ENCODE data around the gene TECPR2.

TECPR2 gene

DNA sequence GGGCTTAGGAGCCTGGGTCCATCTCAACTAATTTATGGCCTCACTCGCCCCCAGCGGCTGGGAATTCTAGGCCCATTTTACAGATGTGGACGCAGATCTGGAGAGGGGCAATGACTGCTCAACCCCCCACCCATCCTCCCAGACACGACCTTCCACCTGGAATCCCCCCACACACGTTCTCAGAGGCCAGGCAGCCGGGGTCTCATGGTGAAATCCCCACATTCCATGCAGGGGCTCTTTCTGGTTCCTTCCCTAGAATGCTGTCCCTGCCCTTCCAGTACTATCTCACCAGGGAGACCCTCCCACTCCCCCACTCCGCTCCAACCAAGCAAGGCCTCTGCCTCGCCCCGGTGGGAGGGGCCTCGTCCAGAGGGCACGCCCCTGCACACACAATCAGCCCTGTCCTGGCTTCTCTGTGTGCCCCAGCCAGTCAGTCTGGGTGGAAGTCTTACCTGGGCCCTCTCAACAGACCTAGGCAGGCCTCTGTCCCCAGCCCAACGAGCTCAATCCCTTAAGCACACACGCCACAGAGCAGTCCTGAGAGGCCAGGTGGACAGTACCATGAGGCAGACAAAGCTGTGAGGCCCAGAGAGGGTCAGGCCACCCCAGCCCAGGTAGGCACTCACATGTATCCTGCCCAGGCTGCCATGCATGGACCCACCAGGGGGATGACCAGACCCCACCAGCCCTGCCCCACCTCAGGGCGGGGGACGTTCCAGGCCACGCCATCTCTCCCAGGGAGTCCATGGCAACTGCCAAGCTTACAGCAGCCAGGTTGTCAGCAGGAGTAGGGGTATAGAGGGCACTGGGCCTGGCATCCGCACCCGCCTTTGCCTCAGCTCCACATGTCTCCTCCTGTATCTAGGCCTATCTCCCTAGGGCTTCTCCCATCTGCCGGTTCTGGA is 148.1 kb downstream of the TECPR2 start:
- H3K4me3 ChIP-seq (replicated peaks; ENCODE audit: low read depth, low read length), result no peak overlapping the region
- DNase-seq (ENCODE audit: extremely low read depth, low read depth), result no peak
- TF ChIP-seq, protein P1, sequence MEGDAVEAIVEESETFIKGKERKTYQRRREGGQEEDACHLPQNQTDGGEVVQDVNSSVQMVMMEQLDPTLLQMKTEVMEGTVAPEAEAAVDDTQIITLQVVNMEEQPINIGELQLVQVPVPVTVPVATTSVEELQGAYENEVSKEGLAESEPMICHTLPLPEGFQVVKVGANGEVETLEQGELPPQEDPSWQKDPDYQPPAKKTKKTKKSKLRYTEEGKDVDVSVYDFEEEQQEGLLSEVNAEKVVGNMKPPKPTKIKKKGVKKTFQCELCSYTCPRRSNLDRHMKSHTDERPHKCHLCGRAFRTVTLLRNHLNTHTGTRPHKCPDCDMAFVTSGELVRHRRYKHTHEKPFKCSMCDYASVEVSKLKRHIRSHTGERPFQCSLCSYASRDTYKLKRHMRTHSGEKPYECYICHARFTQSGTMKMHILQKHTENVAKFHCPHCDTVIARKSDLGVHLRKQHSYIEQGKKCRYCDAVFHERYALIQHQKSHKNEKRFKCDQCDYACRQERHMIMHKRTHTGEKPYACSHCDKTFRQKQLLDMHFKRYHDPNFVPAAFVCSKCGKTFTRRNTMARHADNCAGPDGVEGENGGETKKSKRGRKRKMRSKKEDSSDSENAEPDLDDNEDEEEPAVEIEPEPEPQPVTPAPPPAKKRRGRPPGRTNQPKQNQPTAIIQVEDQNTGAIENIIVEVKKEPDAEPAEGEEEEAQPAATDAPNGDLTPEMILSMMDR (IDR thresholded peaks at IDR 0.05; ENCODE audit: low read depth, low read length, missing control alignments), result no peak

DNA sequence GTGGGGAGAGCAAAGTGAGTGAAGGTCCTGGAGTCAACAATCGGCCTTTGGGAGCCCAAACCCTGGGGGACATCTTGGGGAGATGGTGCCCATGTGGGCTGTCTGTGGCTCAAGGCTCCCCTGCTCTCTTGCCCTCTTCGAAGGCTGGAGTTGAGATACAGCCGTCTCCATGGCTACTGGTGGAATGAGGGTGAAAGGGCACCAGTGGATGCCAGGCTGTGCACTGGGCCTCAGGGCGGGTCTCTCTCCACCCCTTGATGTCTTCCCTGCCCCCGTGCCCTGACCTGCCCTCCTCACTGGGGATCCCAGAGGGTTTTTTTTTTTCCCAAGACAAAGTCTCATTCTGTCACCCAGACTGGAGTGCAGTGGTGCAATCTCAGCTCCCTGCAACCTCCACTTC is 148.8 kb downstream of the TECPR2 start:
- TF ChIP-seq, protein P1 (IDR thresholded peaks at IDR 0.05; ENCODE audit: low read depth, low read length, missing control alignments), result no peak
- DNase-seq (ENCODE audit: extremely low read depth, low read depth), result no peak
- H3K4me3 ChIP-seq (replicated peaks; ENCODE audit: low read depth, low read length), result no peak overlapping the region

DNA sequence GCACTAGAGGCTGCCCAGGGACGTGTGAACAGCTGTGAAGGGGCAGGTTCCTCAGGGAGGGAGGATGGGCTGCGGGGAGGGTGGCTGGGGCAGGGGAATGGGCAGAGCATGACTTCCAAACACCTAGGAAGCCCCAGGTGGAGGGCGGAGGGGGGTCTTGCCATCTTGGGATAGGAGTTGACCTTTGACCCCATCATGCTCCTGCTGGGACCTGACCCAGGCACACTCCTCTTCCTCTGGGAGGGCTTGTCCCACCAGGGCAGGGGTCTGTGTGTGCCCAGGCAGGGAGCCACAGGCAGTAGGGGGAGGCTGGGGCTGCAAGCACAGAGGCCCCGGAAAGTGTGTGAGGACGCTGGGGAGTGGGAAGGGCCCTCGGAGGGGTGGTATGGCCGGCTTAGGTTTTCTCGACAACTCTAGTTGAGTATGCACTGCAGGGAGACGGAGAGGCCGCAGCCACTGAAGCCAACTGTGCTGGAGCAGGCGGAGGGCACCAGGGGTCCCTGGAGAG is 150.1 kb downstream of the TECPR2 start:
- DNase-seq (ENCODE audit: extremely low read depth, low read depth), result no peak
- TF ChIP-seq, protein P1 (IDR thresholded peaks at IDR 0.05; ENCODE audit: low read depth, low read length, missing control alignments), result no peak

DNA sequence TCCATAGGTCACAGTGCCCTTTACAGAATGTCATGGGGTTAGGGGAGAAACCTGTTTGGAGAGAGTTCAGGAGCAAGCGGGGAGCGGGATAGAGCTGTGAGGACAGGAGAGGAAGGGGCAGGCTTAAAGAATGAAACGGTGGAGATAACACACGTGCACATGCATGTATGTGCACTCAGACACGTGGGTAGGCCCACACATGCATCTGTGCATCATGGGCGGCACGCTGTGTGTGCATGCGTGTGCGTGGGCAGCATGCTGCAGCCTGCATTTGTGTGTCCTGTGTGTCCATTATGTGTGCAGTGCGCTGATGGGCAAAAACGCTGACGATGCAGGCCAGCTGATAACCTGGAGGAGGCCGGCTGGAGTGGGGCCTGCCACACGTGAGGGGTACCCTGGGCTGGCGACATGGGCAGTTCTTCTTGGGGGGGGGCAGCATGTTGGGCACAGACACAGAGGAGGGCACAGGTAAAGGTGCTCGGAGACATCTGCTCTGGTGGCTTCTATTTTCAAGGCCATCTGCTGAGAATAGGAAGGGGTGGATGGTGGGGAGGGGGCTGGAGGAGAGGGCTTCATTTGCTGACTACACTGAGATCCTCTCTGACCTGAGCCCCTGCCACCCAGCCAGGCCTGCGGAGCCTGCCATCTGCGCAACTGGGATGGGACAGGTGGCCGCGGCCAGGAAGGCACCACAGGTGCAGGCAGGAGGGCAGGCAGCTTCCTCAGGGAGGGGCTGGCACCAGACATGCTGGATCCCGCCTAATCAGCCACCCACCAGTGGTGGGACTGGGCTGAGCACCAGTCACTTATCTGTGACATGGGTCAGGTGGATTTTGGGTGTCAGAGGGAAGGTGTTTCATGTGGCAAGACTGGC is 151.4 kb downstream of the TECPR2 start:
- no peak overlapping the region for H3K4me3 ChIP-seq (replicated peaks; ENCODE audit: low read depth, low read length)
- TF ChIP-seq, protein P1 (IDR thresholded peaks at IDR 0.05; ENCODE audit: low read depth, low read length, missing control alignments), result no peak
- DNase-seq (ENCODE audit: extremely low read depth, low read depth), result no peak

More for the DNA sequence above, 150.1 kb downstream of the TECPR2 start:
- H3K4me3 ChIP-seq (replicated peaks; ENCODE audit: low read depth, low read length), result no peak overlapping the region

DNA sequence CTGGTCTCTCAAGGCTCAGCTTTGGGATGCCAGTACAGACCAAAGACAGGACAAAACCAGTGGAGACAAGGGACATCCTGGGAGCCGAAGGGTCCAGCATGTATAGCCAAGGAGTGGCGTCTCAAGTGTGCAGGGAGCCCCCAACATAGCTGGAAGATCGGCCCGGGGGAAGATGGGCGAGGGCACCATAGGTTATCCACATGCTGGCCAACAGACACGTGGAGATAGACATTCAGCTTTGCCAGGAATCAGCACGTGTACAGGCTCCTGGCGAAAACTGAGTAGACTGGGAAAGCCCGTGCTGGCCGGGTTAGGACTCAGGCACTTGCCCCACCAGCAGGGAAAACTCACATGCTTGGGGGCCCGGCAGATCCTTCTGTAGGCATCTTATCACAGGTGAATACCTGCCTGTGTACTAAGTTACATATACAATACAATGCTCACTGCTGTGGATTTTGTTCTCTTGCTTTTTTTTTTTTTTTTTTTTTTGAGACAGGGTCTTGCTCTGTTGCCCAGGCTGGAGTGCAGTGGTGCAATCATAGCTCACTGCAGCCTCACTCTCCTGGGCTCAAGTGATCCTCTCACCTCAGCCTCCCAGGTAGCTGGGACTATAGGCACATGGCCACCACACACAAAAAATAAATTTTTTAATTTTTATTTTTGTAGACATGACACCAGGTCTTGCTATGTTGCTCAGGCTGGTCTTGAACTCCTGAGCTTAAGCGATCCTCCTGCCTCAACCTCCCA is 152.4 kb downstream of the TECPR2 start:
- TF ChIP-seq, protein P1 (IDR thresholded peaks at IDR 0.05; ENCODE audit: low read depth, low read length, missing control alignments), result no peak
- no peak overlapping the region for H3K4me3 ChIP-seq (replicated peaks; ENCODE audit: low read depth, low read length)
- no peak for DNase-seq (ENCODE audit: extremely low read depth, low read depth)

All from HFF-Myc (cell line).